ENCODE measurements around the gene DIP2B. TPM values are rescaled to one million over a fixed set of nuclear protein-coding genes. Genes with fewer than 3 reads are reported as not detected.

Gene DIP2B
- total RNA-seq, 2 experiments from 2014 or later, result 27.8 to 28.2 TPM

GRCh38 chr12:50611021-50611744 is 106.4 kb downstream of the DIP2B start:
- CTCF ChIA-PET, result interaction anchor here (0.6 to 1.1 kb wide), 3 partner anchors 10 to 106 kb away, joined by 3 to 4 read pairs (median 3); no protein-coding TSS in a partner anchor
- H3K27ac Mint-ChIP-seq, result no peak overlapping the region

GRCh38 chr12:50612882-50613281 is 108.1 kb downstream of the DIP2B start:
- Mint-ChIP-seq H3K36me3 (ENCODE audit: low read depth) (peaks cover 4% of the 10 kb centered on the region), H3K9me3 (no peaks in the 10 kb centered on the region), H3K27me3 (ENCODE audit: low read depth) (no peaks in the 10 kb centered on the region), H3K4me3 (no peak overlapping the region), H3K27ac (no peak overlapping the region), H3K4me1 (ENCODE audit: low read depth) (peaks cover 22% of the 10 kb centered on the region)
- CTCF ChIA-PET, result interaction anchor here (0.8 kb wide), 1 partner anchor 19 kb away, joined by 3 read pairs; no protein-coding TSS in a partner anchor
- intact Hi-C loops (cut with micrococcal nuclease), result no loop called here
- DNase-seq, result no peak

More at GRCh38 chr12:50611021-50611744, 106.4 kb downstream of the DIP2B start:
- H3K27me3 Mint-ChIP-seq (ENCODE audit: low read depth), result no peaks in the 10 kb centered on the region
- H3K4me1 Mint-ChIP-seq (ENCODE audit: low read depth), result peaks cover 27% of the 10 kb centered on the region
- no peak overlapping the region for H3K4me3 Mint-ChIP-seq
- no peak for DNase-seq
- H3K36me3 Mint-ChIP-seq (ENCODE audit: low read depth), result peaks cover 4% of the 10 kb centered on the region
- intact Hi-C loops (cut with micrococcal nuclease), result no loop called here
- H3K9me3 Mint-ChIP-seq, result no peaks in the 10 kb centered on the region

GRCh38 chr12:50613463-50613862 is 108.7 kb downstream of the DIP2B start:
- Mint-ChIP-seq H3K36me3 (ENCODE audit: low read depth) (peaks cover 4% of the 10 kb centered on the region), H3K27ac (no peak overlapping the region), H3K27me3 (ENCODE audit: low read depth) (no peaks in the 10 kb centered on the region), H3K9me3 (no peaks in the 10 kb centered on the region), H3K4me3 (no peak overlapping the region), H3K4me1 (ENCODE audit: low read depth) (peaks cover 26% of the 10 kb centered on the region)
- CTCF ChIA-PET, result interaction anchor here (0.8 kb wide), 1 partner anchor 19 kb away, joined by 3 read pairs; no protein-coding TSS in a partner anchor
- intact Hi-C loops (cut with micrococcal nuclease), result no loop called here
- no peak for DNase-seq

- intact Hi-C loops (cut with micrococcal nuclease), result no loop called here
- H3K36me3 Mint-ChIP-seq (ENCODE audit: low read depth), result peaks cover 4% of the 10 kb centered on the region
- CTCF ChIA-PET, result interaction anchor here (0.6 kb wide), 1 partner anchor 109 kb away, joined by 4 read pairs; no protein-coding TSS in a partner anchor
- H3K27ac Mint-ChIP-seq, result no peak overlapping the region
- no peaks in the 10 kb centered on the region for H3K9me3 Mint-ChIP-seq
- H3K4me3 Mint-ChIP-seq, result no peak overlapping the region
- DNase-seq, result no peak
- peaks cover 32% of the 10 kb centered on the region for H3K4me1 Mint-ChIP-seq (ENCODE audit: low read depth)
- no peaks in the 10 kb centered on the region for H3K27me3 Mint-ChIP-seq (ENCODE audit: low read depth)
Measured at GRCh38 chr12:50614167-50614759, 109.5 kb downstream of the DIP2B start.

GRCh38 chr12:50615145-50615906 is 110.5 kb downstream of the DIP2B start:
- no peak overlapping the region for H3K4me3 Mint-ChIP-seq
- no peaks in the 10 kb centered on the region for H3K9me3 Mint-ChIP-seq
- no peaks in the 10 kb centered on the region for H3K27me3 Mint-ChIP-seq (ENCODE audit: low read depth)
- no peaks in the 10 kb centered on the region for H3K36me3 Mint-ChIP-seq (ENCODE audit: low read depth)
- intact Hi-C loops (cut with micrococcal nuclease), result no loop called here
- peaks cover 37% of the 10 kb centered on the region for H3K4me1 Mint-ChIP-seq (ENCODE audit: low read depth)
- no peak for DNase-seq
- CTCF ChIA-PET, result no interaction called here
- H3K27ac Mint-ChIP-seq, result no peak overlapping the region

- Mint-ChIP-seq H3K27me3 (ENCODE audit: low read depth) (no peaks in the 10 kb centered on the region), H3K9me3 (no peaks in the 10 kb centered on the region), H3K4me3 (no peak overlapping the region), H3K36me3 (ENCODE audit: low read depth) (no peaks in the 10 kb centered on the region), H3K4me1 (ENCODE audit: low read depth) (peaks cover 43% of the 10 kb centered on the region), H3K27ac (no peak overlapping the region)
- CTCF ChIA-PET, result interaction anchor here (0.6 to 1.6 kb wide), 3 partner anchors 12 to 104 kb away, joined by 3 to 4 read pairs (median 3); no protein-coding TSS in a partner anchor
- intact Hi-C loops (cut with micrococcal nuclease), result no loop called here
- no peak for DNase-seq
Measured at GRCh38 chr12:50615907-50616296, 111.1 kb downstream of the DIP2B start.

- H3K9me3 Mint-ChIP-seq, result no peaks in the 10 kb centered on the region
- DNase-seq, result no peak
- CTCF ChIA-PET, result interaction anchor here (1.6 kb wide), 1 partner anchor 20 kb away, joined by 3 read pairs; no protein-coding TSS in a partner anchor
- H3K27ac Mint-ChIP-seq, result no peak overlapping the region
- H3K4me1 Mint-ChIP-seq (ENCODE audit: low read depth), result peaks cover 56% of the 10 kb centered on the region
- no peak overlapping the region for H3K4me3 Mint-ChIP-seq
- no peaks in the 10 kb centered on the region for H3K27me3 Mint-ChIP-seq (ENCODE audit: low read depth)
- no peaks in the 10 kb centered on the region for H3K36me3 Mint-ChIP-seq (ENCODE audit: low read depth)
- intact Hi-C loops (cut with micrococcal nuclease), result no loop called here
Measured at GRCh38 chr12:50617657-50618056, 112.9 kb downstream of the DIP2B start.

- Mint-ChIP-seq H3K36me3 (ENCODE audit: low read depth) (no peaks in the 10 kb centered on the region), H3K27me3 (ENCODE audit: low read depth) (no peaks in the 10 kb centered on the region), H3K27ac (no peak overlapping the region), H3K9me3 (no peaks in the 10 kb centered on the region), H3K4me1 (ENCODE audit: low read depth) (peaks cover 64% of the 10 kb centered on the region), H3K4me3 (no peak overlapping the region)
- CTCF ChIA-PET, result no interaction called here
- DNase-seq, result no peak
- intact Hi-C loops (cut with micrococcal nuclease), result no loop called here
Measured at GRCh38 chr12:50618864-50619609, 114.3 kb downstream of the DIP2B start.

GRCh38 chr12:50619610-50619958 is 114.8 kb downstream of the DIP2B start:
- DNase-seq, result no peak
- H3K9me3 Mint-ChIP-seq, result no peaks in the 10 kb centered on the region
- H3K27me3 Mint-ChIP-seq (ENCODE audit: low read depth), result no peaks in the 10 kb centered on the region
- no peaks in the 10 kb centered on the region for H3K36me3 Mint-ChIP-seq (ENCODE audit: low read depth)
- intact Hi-C loops (cut with micrococcal nuclease), result no loop called here
- CTCF ChIA-PET, result interaction anchor here (2.0 to 2.9 kb wide), 2 partner anchors 13 to 111 kb away, joined by 5 to 18 read pairs; no protein-coding TSS in a partner anchor
- H3K27ac Mint-ChIP-seq, result no peak overlapping the region
- peaks cover 69% of the 10 kb centered on the region for H3K4me1 Mint-ChIP-seq (ENCODE audit: low read depth)
- no peak overlapping the region for H3K4me3 Mint-ChIP-seq

GRCh38 chr12:50620109-50620977 is 115.6 kb downstream of the DIP2B start:
- no peak overlapping the region for H3K4me3 Mint-ChIP-seq
- CTCF ChIA-PET, result interaction anchor here (0.8 to 2.9 kb wide), 3 partner anchors 13 to 112 kb away, joined by 3 to 18 read pairs (median 5); no protein-coding TSS in a partner anchor
- H3K36me3 Mint-ChIP-seq (ENCODE audit: low read depth), result no peaks in the 10 kb centered on the region
- intact Hi-C loops (cut with micrococcal nuclease), result loop anchor here (1.0 to 10.0 kb wide), 7 partner anchors 23 to 404 kb away; partner anchors contain the start of gene SLC11A2
- peaks cover 74% of the 10 kb centered on the region for H3K4me1 Mint-ChIP-seq (ENCODE audit: low read depth)
- no peaks in the 10 kb centered on the region for H3K27me3 Mint-ChIP-seq (ENCODE audit: low read depth)
- no peaks in the 10 kb centered on the region for H3K9me3 Mint-ChIP-seq
- DNase-seq, result peak; percentile 63
- peak overlapping the region; percentile 70 for H3K27ac Mint-ChIP-seq

- no peaks in the 10 kb centered on the region for H3K9me3 Mint-ChIP-seq
- peak overlapping the region; percentile 71 for H3K27ac Mint-ChIP-seq
- H3K4me3 Mint-ChIP-seq, result no peak overlapping the region
- no peaks in the 10 kb centered on the region for H3K27me3 Mint-ChIP-seq (ENCODE audit: low read depth)
- peaks cover under 1% of the 10 kb centered on the region for H3K36me3 Mint-ChIP-seq (ENCODE audit: low read depth)
- intact Hi-C loops (cut with micrococcal nuclease), result loop anchor here (1.0 to 10.0 kb wide), 7 partner anchors 24 to 404 kb away; partner anchors contain the start of gene SLC11A2
- DNase-seq, result no peak
- CTCF ChIA-PET, result interaction anchor here (0.7 to 2.9 kb wide), 5 partner anchors 11 to 113 kb away, joined by 3 to 18 read pairs (median 3); no protein-coding TSS in a partner anchor
- peaks cover 70% of the 10 kb centered on the region for H3K4me1 Mint-ChIP-seq (ENCODE audit: low read depth)
Measured at GRCh38 chr12:50620978-50621360, 116.2 kb downstream of the DIP2B start.
